HG02763 (cell line): Measurements from ENCODE around the gene MUC5B.
"Not testable (repeated sequence)": the region's sequence is repeated elsewhere in the genome, so short reads cannot be mapped to it uniquely, and the experiment has no call there.

Source experiments
- ATAC-seq: cut with Tn5 transposase; IDR thresholded peaks from one replicate; pipeline ENCODE4 v1.9.1; 2021; ENCODE audit warnings: mild to moderate bottlenecking, moderate library complexity; ENCODE audit not compliant: unreplicated experiment

MUC5B gene

GRCh38 chr11:1191786-1192470, 30.9 kb upstream of the MUC5B start:
- ATAC-seq, result not testable (repeated sequence)

- ATAC-seq, result no peak
Observed at GRCh38 chr11:1192741-1193325, 30.0 kb upstream of the MUC5B start.

GRCh38 chr11:1193326-1194230, 29.3 kb upstream of the MUC5B start:
- no peak for ATAC-seq

GRCh38 chr11:1194231-1194976, 28.5 kb upstream of the MUC5B start:
- ATAC-seq, result no peak

- no peak for ATAC-seq
Observed at GRCh38 chr11:1194977-1195681, 27.7 kb upstream of the MUC5B start.

GRCh38 chr11:1195682-1196515, 27.0 kb upstream of the MUC5B start:
- ATAC-seq, result no peak

GRCh38 chr11:1196516-1197391, 26.1 kb upstream of the MUC5B start:
- no peak for ATAC-seq

- no peak for ATAC-seq
Observed at GRCh38 chr11:1197431-1197885, 25.4 kb upstream of the MUC5B start.

- no peak for ATAC-seq
Observed at GRCh38 chr11:1197886-1198560, 24.8 kb upstream of the MUC5B start.

GRCh38 chr11:1198561-1199240, 24.2 kb upstream of the MUC5B start:
- no peak for ATAC-seq

- ATAC-seq, result no peak
Observed at GRCh38 chr11:1199241-1199750, 23.6 kb upstream of the MUC5B start.

GRCh38 chr11:1199751-1200610, 22.9 kb upstream of the MUC5B start:
- ATAC-seq, result no peak

- no peak for ATAC-seq
Observed at GRCh38 chr11:1200611-1201191, 22.2 kb upstream of the MUC5B start.

GRCh38 chr11:1201395-1202153, 21.3 kb upstream of the MUC5B start:
- ATAC-seq, result no peak

GRCh38 chr11:1202154-1202775, 20.6 kb upstream of the MUC5B start:
- no peak for ATAC-seq
